GM21576 (cell line): ENCODE measurements around the gene TMEM59L.

Source experiments
- ATAC-seq: cut with Tn5 transposase; IDR thresholded peaks from one replicate; pipeline ENCODE4 v1.9.1; 2021; ENCODE audit warnings: mild to moderate bottlenecking, moderate library complexity; ENCODE audit not compliant: unreplicated experiment

The TMEM59L gene

GRCh38 chr19:18656337-18657086 lies 43.8 kb downstream of the TMEM59L start:
- no peak for ATAC-seq

GRCh38 chr19:18657590-18658365 lies 45.1 kb downstream of the TMEM59L start:
- ATAC-seq: no peak

- no peak for ATAC-seq
These were observed 45.7 kb downstream of the TMEM59L start for GRCh38 chr19:18658366-18658855.

GRCh38 chr19:18659281-18660050 lies 46.8 kb downstream of the TMEM59L start:
- no peak for ATAC-seq

- no peak for ATAC-seq
These were observed 47.6 kb downstream of the TMEM59L start for GRCh38 chr19:18660051-18660910.

- no peak for ATAC-seq
These were observed 48.4 kb downstream of the TMEM59L start for GRCh38 chr19:18660939-18661670.

GRCh38 chr19:18662972-18663732 lies 50.5 kb downstream of the TMEM59L start:
- no peak for ATAC-seq

- ATAC-seq: no peak
These were observed 51.4 kb downstream of the TMEM59L start for GRCh38 chr19:18663940-18664530.

GRCh38 chr19:18665771-18666202 lies 53.1 kb downstream of the TMEM59L start:
- no peak for ATAC-seq

GRCh38 chr19:18666317-18666716 lies 53.6 kb downstream of the TMEM59L start:
- no peak for ATAC-seq

GRCh38 chr19:18666784-18667183 lies 54.1 kb downstream of the TMEM59L start:
- ATAC-seq: no peak

- ATAC-seq: no peak
These were observed 55.0 kb downstream of the TMEM59L start for GRCh38 chr19:18667531-18668251.

- no peak for ATAC-seq
These were observed 55.6 kb downstream of the TMEM59L start for GRCh38 chr19:18668252-18668631.

- ATAC-seq: no peak
These were observed 56.3 kb downstream of the TMEM59L start for GRCh38 chr19:18668744-18669523.

- no peak for ATAC-seq
These were observed 56.8 kb downstream of the TMEM59L start for GRCh38 chr19:18669524-18669817.

GRCh38 chr19:18669883-18670282 lies 57.2 kb downstream of the TMEM59L start:
- ATAC-seq: no peak

- ATAC-seq: no peak
These were observed 57.6 kb downstream of the TMEM59L start for GRCh38 chr19:18670312-18670711.
